ENCODE data around the gene CD19.
"Not testable (repeated sequence)": the region's sequence is repeated elsewhere in the genome, so short reads cannot be mapped to it uniquely, and the experiment has no call there.

Gene CD19

DNA sequence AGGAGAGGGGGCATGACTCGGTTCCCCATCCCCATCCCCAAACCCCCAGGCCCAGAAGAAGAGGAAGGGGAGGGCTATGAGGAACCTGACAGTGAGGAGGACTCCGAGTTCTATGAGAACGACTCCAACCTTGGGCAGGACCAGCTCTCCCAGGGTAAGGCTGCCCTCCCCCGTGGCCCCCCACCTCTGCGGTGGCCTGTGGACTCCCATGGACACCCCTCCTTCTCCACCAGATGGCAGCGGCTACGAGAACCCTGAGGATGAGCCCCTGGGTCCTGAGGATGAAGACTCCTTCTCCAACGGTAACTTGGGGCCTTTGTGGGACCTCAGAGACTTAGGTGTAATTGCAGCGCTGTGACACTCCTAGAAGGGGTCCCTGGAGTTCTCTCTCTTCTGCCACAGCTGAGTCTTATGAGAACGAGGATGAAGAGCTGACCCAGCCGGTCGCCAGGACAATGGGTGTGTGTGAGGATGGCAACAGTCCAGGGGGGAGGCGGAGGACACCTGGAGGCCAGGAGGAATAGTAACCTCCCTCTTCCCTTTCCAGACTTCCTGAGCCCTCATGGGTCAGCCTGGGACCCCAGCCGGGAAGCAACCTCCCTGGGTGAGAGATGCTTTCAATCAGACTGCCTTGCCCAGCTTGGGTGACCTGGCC, 5.6 kb downstream of the CD19 start:
- POLR2A ChIA-PET: no interaction called here
- DNase-seq (ENCODE audit: low read depth, low spot score): no peak
- TF ChIP-seq CTCF (IDR thresholded peaks at IDR 0.05; ENCODE audit: insufficient read depth, low read length, missing control alignments): no peak
- CTCF ChIA-PET: interaction anchor here (0.9 to 5.7 kb wide), 2 partner anchors 7 to 14 kb away, joined by 3 to 48 read pairs; no protein-coding TSS in a partner anchor
- no peak overlapping the region for H3K4me3 ChIP-seq (ENCODE audit: low read depth, low read length)

- CTCF ChIA-PET: no interaction called here
- H3K4me3 ChIP-seq (ENCODE audit: low read depth, low read length): no peak overlapping the region
- POLR2A ChIA-PET: no interaction called here
- TF ChIP-seq CTCF (IDR thresholded peaks at IDR 0.05; ENCODE audit: insufficient read depth, low read length, missing control alignments): no peak
- no peak for DNase-seq (ENCODE audit: low read depth, low spot score)
These were observed 7.0 kb downstream of the CD19 start for GRCh38 chr16:28938721-28939120.

DNA sequence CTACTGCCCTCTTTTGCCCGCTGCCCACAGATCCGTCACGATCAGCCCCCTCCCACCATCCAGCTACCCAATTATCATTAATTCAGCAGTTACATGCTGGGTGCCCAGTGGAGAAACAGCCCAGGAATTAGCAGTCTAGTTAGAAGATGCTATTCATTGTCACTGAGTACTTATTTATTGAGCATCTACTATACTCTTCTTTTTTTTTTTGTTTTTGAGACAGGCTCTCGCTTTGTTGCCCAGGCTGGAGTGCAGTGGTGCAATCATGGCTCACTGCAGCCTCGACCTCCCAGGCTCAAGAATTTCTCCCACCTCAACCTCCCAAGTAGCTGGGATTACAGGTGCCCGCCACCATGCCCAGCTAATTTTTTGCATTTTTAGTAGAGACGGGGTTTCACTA, 8.1 kb downstream of the CD19 start:
- DNase-seq (ENCODE audit: low read depth, low spot score); H3K4me3 ChIP-seq (ENCODE audit: low read depth, low read length); POLR2A ChIA-PET: not testable (repeated sequence)
- CTCF ChIA-PET: interaction anchor here (1.4 kb wide), 1 partner anchor 93 kb away, joined by 3 read pairs; the partner anchor contains the start of gene TUFM

DNA sequence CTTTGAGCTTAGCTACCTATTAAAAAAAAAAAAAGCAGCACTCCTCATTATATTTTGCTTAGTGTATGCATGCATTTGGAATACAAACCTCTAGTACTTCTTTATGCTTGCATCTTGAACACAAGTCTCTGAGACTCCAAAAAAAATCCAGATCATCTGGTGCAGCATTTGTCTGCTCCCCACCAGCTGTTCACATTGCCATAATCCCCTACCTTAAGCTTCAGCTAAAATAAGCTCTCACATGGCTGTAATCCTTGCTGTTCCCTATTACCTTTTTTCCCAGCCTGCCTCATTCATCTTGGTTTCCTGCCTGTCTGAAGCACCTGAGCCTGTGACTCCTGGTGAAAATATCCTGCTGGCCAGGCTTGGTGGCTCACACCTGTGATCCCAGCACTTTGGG, 11.5 kb downstream of the CD19 start:
- CTCF ChIA-PET: interaction anchor here (1.6 to 3.7 kb wide), 4 partner anchors 9 to 394 kb away, joined by 4 to 48 read pairs (median 25); partner anchors contain the start of gene CD19
- H3K4me3 ChIP-seq (ENCODE audit: low read depth, low read length): no peak overlapping the region
- POLR2A ChIA-PET: no interaction called here
- DNase-seq (ENCODE audit: low read depth, low spot score): no peak
- no peak for TF ChIP-seq CTCF (IDR thresholded peaks at IDR 0.05; ENCODE audit: insufficient read depth, low read length, missing control alignments)

DNA sequence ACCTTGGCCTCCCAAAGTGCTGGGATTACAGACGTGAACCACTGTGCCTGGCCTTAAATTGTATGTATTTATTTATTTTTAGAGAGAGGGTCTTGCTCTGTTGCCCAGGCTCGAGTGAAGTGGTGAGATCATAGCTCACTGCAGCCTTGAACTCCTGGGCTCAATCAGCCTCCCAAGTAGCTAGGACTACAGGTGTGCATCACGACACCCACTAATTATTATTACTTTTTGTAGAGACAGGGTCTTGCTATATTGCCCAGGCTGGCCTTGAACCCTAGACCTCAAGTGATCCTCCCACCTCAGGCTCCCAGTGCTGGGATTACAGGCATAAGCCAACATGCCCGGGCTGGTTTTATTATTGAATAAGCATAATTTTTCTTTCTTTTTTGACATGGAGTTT, 14.9 kb downstream of the CD19 start:
- no peak for DNase-seq (ENCODE audit: low read depth, low spot score)
- POLR2A ChIA-PET: no interaction called here
- CTCF ChIA-PET: interaction anchor here (0.9 to 2.7 kb wide), 7 partner anchors 18 to 397 kb away, joined by 3 to 13 read pairs (median 5); partner anchors contain the start of gene TUFM
- no peak overlapping the region for H3K4me3 ChIP-seq (ENCODE audit: low read depth, low read length)
- no peak for TF ChIP-seq CTCF (IDR thresholded peaks at IDR 0.05; ENCODE audit: insufficient read depth, low read length, missing control alignments)

DNA sequence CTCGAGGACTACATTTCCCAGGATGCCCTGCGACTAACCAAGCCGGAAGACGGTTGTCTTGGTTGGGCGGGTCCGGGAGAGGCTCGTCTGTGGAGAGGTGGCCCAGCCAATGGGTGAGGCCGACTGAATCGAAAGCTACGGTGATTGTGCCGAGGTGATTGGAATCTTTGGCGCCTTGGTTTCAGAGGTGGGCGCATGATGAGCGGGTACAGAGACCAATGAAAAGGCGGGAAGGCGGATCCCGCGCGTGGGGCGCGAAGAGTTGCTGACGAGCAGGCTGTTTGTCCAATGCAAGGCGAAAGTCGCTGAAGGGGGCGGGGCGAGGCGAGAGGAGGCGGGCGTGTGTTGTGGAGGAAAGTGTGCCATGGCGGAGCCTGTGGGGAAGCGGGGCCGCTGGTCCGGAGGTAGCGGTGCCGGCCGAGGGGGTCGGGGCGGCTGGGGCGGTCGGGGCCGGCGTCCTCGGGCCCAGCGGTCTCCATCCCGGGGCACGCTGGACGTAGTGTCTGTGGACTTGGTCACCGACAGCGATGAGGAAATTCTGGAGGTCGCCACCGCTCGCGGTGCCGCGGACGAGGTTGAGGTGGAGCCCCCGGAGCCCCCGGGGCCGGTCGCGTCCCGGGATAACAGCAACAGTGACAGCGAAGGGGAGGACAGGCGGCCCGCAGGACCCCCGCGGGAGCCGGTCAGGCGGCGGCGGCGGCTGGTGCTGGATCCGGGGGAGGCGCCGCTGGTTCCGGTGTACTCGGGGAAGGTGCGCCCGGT, 19.1 kb downstream of the CD19 start, which contains the start of gene NFATC2IP:
TSS of gene NFATC2IP (plus strand) at position 290 of the 762 bp plus-strand sequence. CDS start at position 365, 75 bp downstream.
- no peak for TF ChIP-seq CTCF (IDR thresholded peaks at IDR 0.05; ENCODE audit: insufficient read depth, low read length, missing control alignments)
- CTCF ChIA-PET: interaction anchor here (0.7 to 2.0 kb wide), 3 partner anchors 20 to 24 kb away, joined by 3 to 6 read pairs (median 4); partner anchors contain the start of gene SPNS1
- peak; percentile 99 for DNase-seq (ENCODE audit: low read depth, low spot score)
- POLR2A ChIA-PET: interaction anchor here (0.6 to 0.9 kb wide), 2 partner anchors 26 to 71 kb away, joined by 3 read pairs; partner anchors contain the start of gene RABEP2
- peak within 1 kb of the TSS; percentile 79 for H3K4me3 ChIP-seq (ENCODE audit: low read depth, low read length)
